K562 (cell line): Measurements from ENCODE around the gene UTP15. TPM values are rescaled to one million over a fixed set of nuclear protein-coding genes. Genes with fewer than 3 reads are reported as not detected.

Experiments
- ATAC-seq: fragments of 200-7000 bp; cut with Tn5 transposase; 3 replicates; pipeline ENCODE4 v1.9.1; 2020; ENCODE audit warnings: moderate library complexity
- BruUV-seq: library from RNA; stranded (reverse); fragments of 400-500 nt; replicated peaks from 2 replicates; lab custom pipeline; 2021; lab: Mats Ljungman, UMichigan
- CTCF ChIA-PET: fragments of 300-600 bp; formaldehyde crosslinking; extraction: SDS; loops from one replicate; lab custom pipeline; 2021; ENCODE audit warnings: low intra/inter-chr PET ratio; lab: Yijun Ruan, JAX
- POLR2A ChIA-PET: fragments of 300-600, 350-650 bp; sonication (Branson Sonifier 250); formaldehyde crosslinking; extraction: SDS; loops from one replicate; lab custom pipeline; 2021; ENCODE audit warnings: antibody characterized with exemption, inconsistent platforms; lab: Yijun Ruan, JAX
- DNase-seq, 4 experiments: peaks; one replicate each; pipeline versions ENCODE4 v3.0.0 to v3.0.0-alpha.2; 2011 to 2018; ENCODE audit warnings: low spot score in 3 of 4, mixed read lengths in 3 of 4; ENCODE audit errors: extremely low read depth in 1 of 4
- FAIRE-seq: peaks from 2 replicates; lab custom pipeline; 2011; peaks lifted over from hg19 to GRCh38; lab: Jason Lieb, UNC
- H2AFZ ChIP-seq: 2 replicates; pipeline ENCODE4 v1.6.0; 2011; ENCODE audit warnings: low read depth, low read length, control low read depth, inconsistent platforms
- H3K27ac ChIP-seq: fragments of 200-600 bp; 3 replicates; pipeline ENCODE4 v1.8.0; 2011; ENCODE audit warnings: low read depth, mild to moderate bottlenecking, control low read depth, inconsistent platforms, low read length, moderate library complexity, mixed read lengths; ENCODE audit errors: extremely low read depth
- H3K27me3 ChIP-seq, 2 experiments: fragments of 300-600 bp in 1 of 2; 2 replicates in 1 of 2; 3 replicates in 1 of 2; pipeline versions ENCODE4 v1.6.0 to v1.8.0; 2011; ENCODE audit warnings: inconsistent platforms in 2 of 2, low read length in 2 of 2, mild to moderate bottlenecking in 1 of 2, mixed read lengths in 1 of 2, moderate library complexity in 1 of 2; ENCODE audit not compliant: control insufficient read depth in 2 of 2, insufficient read depth in 2 of 2
- H3K36me3 ChIP-seq: fragments of 300-600 bp; 3 replicates; pipeline ENCODE4 v1.8.0; 2011; ENCODE audit warnings: mild to moderate bottlenecking, low read length, inconsistent platforms; ENCODE audit not compliant: control insufficient read depth, insufficient read depth
- H3K4me1 ChIP-seq, 2 experiments: fragments of 200-600 bp in 1 of 2; replicated peaks in 1 of 2; 2 replicates in 1 of 2; 3 replicates in 1 of 2; pipeline versions ENCODE4 v1.5.1 to v1.8.0; 2011; ENCODE audit warnings: inconsistent platforms in 2 of 2, low read length in 2 of 2, mild to moderate bottlenecking in 1 of 2, mixed read lengths in 1 of 2, moderate library complexity in 1 of 2; ENCODE audit not compliant: control insufficient read depth in 2 of 2, insufficient read depth in 2 of 2
- H3K4me2 ChIP-seq: 2 replicates; pipeline ENCODE4 v1.6.1; 2011; ENCODE audit warnings: low read length, control low read depth, inconsistent platforms, mixed read lengths; ENCODE audit not compliant: insufficient read depth
- H3K4me3 ChIP-seq: fragments of 200-600 bp; sonication (generic), shearing (Covaris generic); 2 replicates; pipeline ENCODE4 v1.5.1; 2016; ENCODE audit warnings: control low read depth, inconsistent platforms
- H3K79me2 ChIP-seq: fragments of 200-600 bp; 3 replicates; pipeline ENCODE4 v1.8.0; 2011; ENCODE audit warnings: low read length, inconsistent platforms; ENCODE audit not compliant: control insufficient read depth, insufficient read depth
- H3K9ac ChIP-seq, 2 experiments: 2 replicates each; pipeline versions ENCODE4 v1.6.0 to v1.6.1; 2011; ENCODE audit warnings: low read depth in 2 of 2, low read length in 2 of 2, control low read depth in 1 of 2, inconsistent platforms in 1 of 2, mild to moderate bottlenecking in 1 of 2, mixed read lengths in 1 of 2; ENCODE audit not compliant: insufficient read depth in 1 of 2
- H3K9me1 ChIP-seq: one replicate; pipeline ENCODE4 v1.6.0; 2011; ENCODE audit warnings: inconsistent platforms, mild to moderate bottlenecking, low read length, moderate library complexity; ENCODE audit not compliant: control insufficient read depth, insufficient read depth
- H3K9me3 ChIP-seq: replicated peaks from 2 replicates; pipeline ENCODE4 v1.5.1; 2011; ENCODE audit warnings: low read depth, low read length, inconsistent platforms; ENCODE audit not compliant: control insufficient read depth, insufficient read depth
- H4K20me1 ChIP-seq: replicated peaks from 2 replicates; pipeline ENCODE4 v1.6.1; 2011; ENCODE audit warnings: low read length, inconsistent platforms, mixed read lengths; ENCODE audit not compliant: control insufficient read depth, insufficient read depth
- ARID4B ChIP-seq: sonication (generic); formaldehyde crosslinking; IDR thresholded peaks from 2 replicates; pipeline ENCODE4 v1.8.0; 2022; ENCODE audit warnings: mild to moderate bottlenecking, missing genetic modification reagents
- WGBS: fragments of 100-300 bp; shearing (Covaris generic); methylation state at CpG from one replicate; pipeline ENCODE4 v1.1.6; 2016; ENCODE audit warnings: low coverage, mixed read lengths; ENCODE audit not compliant: insufficient coverage; ENCODE audit errors: missing lambda C conversion rate; 5-methylcytosine and 5-hydroxymethylcytosine counted together
- in situ Hi-C: fragments of 300-500 bp; cut with MboI; formaldehyde crosslinking; loops from 4 replicates; pipeline ENCODE4 v1.15.0; 2018; ENCODE audit warnings: inconsistent platforms, mixed read lengths
- intact Hi-C: fragments of 100-400 bp; cut with micrococcal nuclease; formaldehyde crosslinking; loops from 2 replicates; pipeline ENCODE4 v1.14.2; 2022
- polyA plus RNA-seq, 8 experiments: library from polyadenylated mRNA; depleted of rRNA in 4 of 8; stranded (reverse) in 5 of 8; unstranded in 3 of 8; fragments of >200 nt; fragmentation: Nextera tagmentation in 2 of 8; fragmentation: Illumina TruSeq in 1 of 8; extraction: Ambion mirVana in 2 of 8; extraction: Trizol in 1 of 8; gene quantifications; 2 replicates each; pipeline versions ENCODE4 v1.2.1 to v1.2.3, GENCODE V29; 2011 to 2014; ENCODE audit warnings: inconsistent platforms in 1 of 8, missing spikeins in 1 of 8
- total RNA-seq, 7 experiments: library from RNA; depleted of rRNA in 6 of 7; stranded (reverse); fragments of >200 nt in 6 of 7; fragmentation: Illumina TruSeq in 2 of 7; extraction: Trizol in 2 of 7; gene quantifications; 2 replicates each; pipeline versions ENCODE4 v1.2.1 to v1.2.3, GENCODE V29; 2011 to 2021; ENCODE audit warnings: low replicate concordance in 1 of 7

Gene UTP15
- total and polyA plus RNA-seq, 9 of the 15 experiments (the other 6 are each of a cell fraction or from before 2014, with no cell fraction given), result 28.1 to 49.3 (median 37.0) TPM

- H3K27ac ChIP-seq, result no peak overlapping the region
- peaks cover 0 to 10% of the 10 kb centered on the region in 2 experiments; a peak in 1 of 5 replicates for H3K4me1 ChIP-seq
- no peaks in the 10 kb centered on the region for H4K20me1 ChIP-seq
- H3K9me3 ChIP-seq, result no peaks in the 10 kb centered on the region
- no peak for TF ChIP-seq ARID4B (CRISPR knock-in tag)
- BruUV-seq, result no TSS peak
- no peak overlapping the region for H3K4me3 ChIP-seq
- no peaks in the 10 kb centered on the region for H3K36me3 ChIP-seq
- intact Hi-C loops (no loop called here), in situ Hi-C loops (no loop called here)
- H3K4me2 ChIP-seq, result no peak overlapping the region
- H3K9ac ChIP-seq, result no peak overlapping the region
- no peaks in the 10 kb centered on the region for H3K79me2 ChIP-seq
- 3% methylated on average over 19 of the region's 33 CpGs for WGBS
- ATAC-seq (no peak), DNase-seq (no peak), FAIRE-seq (no peak)
- ChIA-PET CTCF (no interaction called here), POLR2A (interaction anchor here (0.6 kb wide), 1 partner anchor 987 kb away, joined by 3 read pairs; no protein-coding TSS in a partner anchor)
- peaks cover 20 to 24% of the 10 kb centered on the region in 2 experiments for H3K27me3 ChIP-seq
- no peak overlapping the region for H2AFZ ChIP-seq
- H3K9me1 ChIP-seq, result no peaks in the 10 kb centered on the region
Measured at GRCh38 chr5:73625372-73625943, 59.9 kb downstream of the UTP15 start.
